T-helper 17 cell (primary cell): ENCODE data around the gene SEMA4C. TPM values are rescaled to one million over a fixed set of nuclear protein-coding genes. Genes with fewer than 3 reads are reported as not detected.

Experiments
- ATAC-seq: fragments of 150-1000 bp; cut with Tn5 transposase; 2 replicates; pipeline ENCODE4 v1.10.0; 2021; ENCODE audit warnings: mild to moderate bottlenecking, moderate library complexity
- DNase-seq, 3 donors: peaks; one replicate each; pipeline versions ENCODE4 v3.0.0 to v3.0.0-alpha.2; 2020 to 2021
- H3K9me3 ChIP-seq: one replicate; pipeline ENCODE4 v1.7.0; 2013; ENCODE audit warnings: low read length, mild to moderate bottlenecking; ENCODE audit not compliant: control insufficient read depth, poor library complexity, severe bottlenecking
- H3K27ac Mint-ChIP-seq: one replicate; pipeline ENCODE4 v1.8.0; 2022; ENCODE audit warnings: mild to moderate bottlenecking, moderate library complexity, mixed read lengths
- H3K27me3 Mint-ChIP-seq: one replicate; pipeline ENCODE4 v1.8.0; 2022; ENCODE audit warnings: mixed read lengths
- H3K36me3 Mint-ChIP-seq: one replicate; pipeline ENCODE4 v1.8.0; 2022; ENCODE audit warnings: low read depth, mixed read lengths
- H3K4me1 Mint-ChIP-seq: one replicate; pipeline ENCODE4 v1.8.0; 2022; ENCODE audit warnings: mild to moderate bottlenecking, mixed read lengths
- H3K4me3 Mint-ChIP-seq: one replicate; pipeline ENCODE4 v1.8.0; 2022; ENCODE audit warnings: mild to moderate bottlenecking, moderate library complexity, mixed read lengths
- total RNA-seq, 4 donors: library from RNA in 2 of 4; stranded (reverse) in 2 of 4; gene quantifications; one replicate each; pipeline ENCODE4 v1.2.3 and lab custom pipeline; 2022 to 2026

Gene SEMA4C
- total RNA-seq, 2 donors from 2014 or later, result 25.5 to 30.9 TPM

DNA sequence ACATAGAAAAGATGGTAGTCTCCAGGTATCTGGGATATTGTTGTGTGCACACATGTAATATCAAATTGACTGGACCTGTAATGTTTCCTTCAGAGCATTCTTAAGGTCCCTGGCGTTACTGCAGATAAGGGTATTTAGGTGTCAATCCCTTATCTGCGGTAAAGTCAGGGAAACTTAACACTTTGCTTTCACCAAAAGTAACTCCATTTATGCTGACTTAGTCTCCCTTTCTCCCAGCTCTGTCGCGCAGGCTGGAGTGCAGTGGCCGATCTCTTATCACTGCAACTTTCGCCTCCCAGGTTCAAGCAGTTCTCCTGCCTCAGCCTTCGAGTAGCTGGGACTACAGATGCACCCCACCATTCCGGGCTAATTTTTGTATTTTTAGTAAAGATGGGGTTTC is 52.0 kb downstream of the SEMA4C start:
- H3K9me3 ChIP-seq, result no peaks in the 10 kb centered on the region
- Mint-ChIP-seq H3K36me3 (no peaks in the 10 kb centered on the region), H3K4me3 (peak overlapping the region; percentile 88), H3K27me3 (no peaks in the 10 kb centered on the region), H3K4me1 (peaks cover 46% of the 10 kb centered on the region), H3K27ac (peak overlapping the region; percentile 74)
- DNase-seq (no peak), ATAC-seq (no peak)

DNA sequence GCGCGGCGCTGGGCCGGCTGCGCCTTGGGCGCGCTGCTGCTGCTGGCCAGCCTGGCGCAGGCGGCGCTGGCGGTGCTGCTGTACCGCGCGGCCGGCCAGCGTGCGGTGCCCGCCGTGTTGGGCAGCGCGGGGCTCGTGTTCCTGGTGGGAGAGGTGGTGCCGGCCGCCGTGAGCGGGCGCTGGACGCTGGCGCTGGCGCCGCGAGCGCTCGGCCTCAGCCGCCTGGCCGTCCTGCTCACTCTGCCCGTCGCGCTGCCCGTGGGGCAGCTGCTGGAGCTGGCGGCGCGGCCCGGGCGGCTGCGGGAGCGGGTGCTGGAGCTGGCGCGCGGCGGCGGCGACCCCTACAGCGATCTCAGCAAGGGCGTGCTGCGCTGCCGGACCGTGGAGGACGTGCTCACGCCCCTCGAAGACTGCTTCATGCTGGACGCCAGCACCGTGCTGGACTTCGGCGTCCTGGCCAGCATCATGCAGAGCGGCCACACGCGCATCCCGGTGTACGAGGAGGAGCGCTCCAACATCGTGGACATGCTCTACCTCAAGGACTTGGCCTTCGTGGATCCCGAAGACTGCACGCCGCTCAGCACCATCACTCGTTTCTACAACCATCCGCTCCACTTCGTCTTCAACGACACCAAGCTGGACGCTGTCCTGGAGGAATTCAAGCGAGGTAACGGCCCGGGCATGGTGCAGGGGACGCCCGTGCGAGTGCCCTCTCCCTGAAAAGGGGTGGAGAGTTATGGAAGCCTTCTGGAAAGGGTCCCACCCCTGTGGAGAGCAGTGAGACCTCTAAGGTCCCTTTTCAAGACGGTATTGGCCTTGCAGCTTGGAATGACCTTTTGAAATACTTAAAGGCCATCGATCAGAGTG is 52.8 kb downstream of the SEMA4C start:
- Mint-ChIP-seq H3K4me1 (peaks cover 52% of the 10 kb centered on the region), H3K27ac (peak overlapping the region; percentile 74), H3K27me3 (no peaks in the 10 kb centered on the region), H3K4me3 (peak overlapping the region; percentile 88), H3K36me3 (no peaks in the 10 kb centered on the region)
- ATAC-seq (no peak), DNase-seq (no peak)
- H3K9me3 ChIP-seq, result no peaks in the 10 kb centered on the region

- ATAC-seq (peak; percentile 93), DNase-seq (peak; percentile 91 to 96 (median 94))
- peak within 1 kb of the TSS; percentile 77 for H3K27ac Mint-ChIP-seq
- peak within 1 kb of the TSS; percentile 88 for H3K4me3 Mint-ChIP-seq
- peaks cover 50% of the 10 kb centered on the region for H3K4me1 Mint-ChIP-seq
- H3K27me3 Mint-ChIP-seq, result no peaks in the 10 kb centered on the region
- no peaks in the 10 kb centered on the region for H3K36me3 Mint-ChIP-seq
- H3K9me3 ChIP-seq, result no peaks in the 10 kb centered on the region
Measured at GRCh38 chr2:96816127-96816835, 53.6 kb downstream of the SEMA4C start, which contains the start of gene CNNM3. Gene CNNM3, plus strand, starts transcription at chr2:96816268. Its CDS starts 10 bp downstream, at chr2:96816278.

DNA sequence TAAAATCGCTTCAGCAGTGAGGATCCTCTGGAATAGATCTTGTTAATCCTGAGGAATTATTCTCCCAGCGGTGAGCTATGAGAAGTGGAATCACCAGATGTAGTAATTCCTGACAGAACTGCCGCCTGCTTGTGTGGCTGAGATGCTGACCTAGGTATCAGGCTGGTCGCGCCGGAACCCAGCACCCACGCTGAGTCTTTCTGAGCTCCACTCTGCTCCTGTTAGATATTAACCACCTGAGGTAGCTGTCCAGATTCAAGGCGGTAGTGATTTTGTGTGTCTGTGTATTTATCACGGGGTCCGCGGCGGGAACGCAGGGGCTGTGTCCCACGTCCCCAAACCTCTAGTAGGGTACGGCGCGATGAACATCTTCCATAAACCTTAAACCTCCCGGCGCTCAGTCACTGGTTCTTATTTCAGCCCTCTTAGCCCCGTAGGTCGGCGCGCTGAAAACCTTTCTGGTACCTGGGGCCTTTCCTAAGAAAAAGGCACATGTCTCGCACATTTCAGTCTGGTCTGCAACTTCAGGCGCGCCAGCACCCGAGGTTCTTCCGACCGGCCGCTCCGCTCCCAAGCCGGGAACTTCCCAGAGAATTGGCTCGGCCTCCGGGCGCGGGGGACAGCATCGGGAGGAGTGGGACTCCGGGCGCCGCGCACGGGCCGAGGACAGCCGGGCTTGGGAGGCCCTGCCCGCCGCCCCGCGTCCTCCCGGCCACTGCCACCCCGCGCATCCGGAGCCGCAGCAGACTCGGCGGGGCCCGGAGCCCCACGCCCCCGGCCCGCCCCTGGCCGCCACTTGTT is 54.4 kb downstream of the SEMA4C start:
- peak overlapping the region; percentile 77 for H3K27ac Mint-ChIP-seq
- H3K27me3 Mint-ChIP-seq, result no peaks in the 10 kb centered on the region
- H3K4me1 Mint-ChIP-seq, result peaks cover 48% of the 10 kb centered on the region
- DNase-seq, result no peak
- peak; percentile 2 for ATAC-seq
- no peaks in the 10 kb centered on the region for H3K36me3 Mint-ChIP-seq
- H3K9me3 ChIP-seq, result no peaks in the 10 kb centered on the region
- peak overlapping the region; percentile 87 for H3K4me3 Mint-ChIP-seq

- Mint-ChIP-seq H3K36me3 (no peaks in the 10 kb centered on the region), H3K4me1 (peaks cover 31% of the 10 kb centered on the region), H3K27ac (no peak overlapping the region), H3K4me3 (no peak overlapping the region), H3K27me3 (no peaks in the 10 kb centered on the region)
- no peaks in the 10 kb centered on the region for H3K9me3 ChIP-seq
- DNase-seq (no peak), ATAC-seq (no peak)
Measured at GRCh38 chr2:96813656-96814055, 56.2 kb downstream of the SEMA4C start.

GRCh38 chr2:96811917-96812316 is 58.0 kb downstream of the SEMA4C start:
- Mint-ChIP-seq H3K27ac (no peak overlapping the region), H3K4me3 (no peak overlapping the region), H3K4me1 (peaks cover 24% of the 10 kb centered on the region), H3K36me3 (no peaks in the 10 kb centered on the region), H3K27me3 (no peaks in the 10 kb centered on the region)
- no peak for DNase-seq
- no peak for ATAC-seq
- H3K9me3 ChIP-seq, result no peaks in the 10 kb centered on the region

DNA sequence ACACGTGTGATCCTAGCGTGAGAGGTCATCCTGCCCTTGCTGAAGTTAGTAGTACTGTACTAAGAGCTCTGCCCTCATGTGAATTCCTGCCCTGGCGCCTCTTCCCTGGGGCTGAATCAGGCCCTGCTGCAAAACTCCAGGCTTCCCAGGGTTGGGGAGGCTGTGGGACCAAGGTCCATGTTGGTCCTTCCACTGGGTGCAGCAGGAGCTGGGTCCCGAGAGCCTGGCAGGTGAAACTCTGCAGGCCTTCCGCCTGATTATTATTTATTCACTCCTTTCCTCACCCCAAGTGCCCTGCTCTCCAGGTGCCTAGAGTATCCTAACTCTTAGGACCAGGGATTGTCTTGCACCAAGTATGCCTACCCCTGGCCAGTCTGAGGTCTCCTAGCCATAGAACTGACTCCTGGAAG is 59.1 kb downstream of the SEMA4C start:
- no peaks in the 10 kb centered on the region for H3K9me3 ChIP-seq
- ATAC-seq (no peak), DNase-seq (no peak)
- H3K4me1 Mint-ChIP-seq, result peaks cover 34% of the 10 kb centered on the region
- H3K4me3 Mint-ChIP-seq, result no peak overlapping the region
- H3K27me3 Mint-ChIP-seq, result no peaks in the 10 kb centered on the region
- peak overlapping the region; percentile 37 for H3K27ac Mint-ChIP-seq
- no peaks in the 10 kb centered on the region for H3K36me3 Mint-ChIP-seq

- peaks cover 30% of the 10 kb centered on the region for H3K4me1 Mint-ChIP-seq
- DNase-seq (no peak), ATAC-seq (no peak)
- no peak overlapping the region for H3K4me3 Mint-ChIP-seq
- H3K36me3 Mint-ChIP-seq, result no peaks in the 10 kb centered on the region
- no peaks in the 10 kb centered on the region for H3K9me3 ChIP-seq
- H3K27ac Mint-ChIP-seq, result peak overlapping the region; percentile 37
- no peaks in the 10 kb centered on the region for H3K27me3 Mint-ChIP-seq
Measured at GRCh38 chr2:96809951-96810782, 59.7 kb downstream of the SEMA4C start.

Other genes with a start within 250 kb of the SEMA4C start
- 10 to 100 TPM; 57.4 to 61.2 TPM for gene KANSL3, start 231.8 kb downstream of the SEMA4C start, total RNA-seq
- gene FER1L5, start 227.3 kb downstream of the SEMA4C start, total RNA-seq, result not detected
- gene LMAN2L, start 130.0 kb downstream of the SEMA4C start, total RNA-seq, result 1 to 10 TPM; 3.6 to 7.1 TPM
- 1 to 10 TPM; 6.4 to 8.1 TPM for gene CNNM4, start 109.2 kb downstream of the SEMA4C start, total RNA-seq
- gene CNNM3, start 53.8 kb downstream of the SEMA4C start, total RNA-seq, result 10 to 100 TPM; 30.8 to 39.5 TPM
- 10 to 100 TPM in 1 of 2 donors, 1 to 10 TPM in 1; 7.6 to 11.2 TPM for gene ANKRD23, start 26.1 kb downstream of the SEMA4C start, total RNA-seq
- 10 to 100 TPM; 16.8 to 18.6 TPM for gene ANKRD39, start 12.1 kb downstream of the SEMA4C start, total RNA-seq
- not detected for gene FAM178B, start 116.5 kb upstream of the SEMA4C start, total RNA-seq
- gene FAHD2B, start 224.8 kb upstream of the SEMA4C start, total RNA-seq, result 10 to 100 TPM; 16.9 to 21.4 TPM
- gene ANKRD36, start 243.1 kb upstream of the SEMA4C start, total RNA-seq, result 10 to 100 TPM; 65.5 to 70.1 TPM